SU-DHL-6 (cell line): Measurements from ENCODE around the gene ESAM.

Experiments used
- CTCF ChIP-seq: fragments of 200-600 bp; sonication (generic); IDR thresholded peaks from one replicate; pipeline ENCODE4 v1.5.1; 2017; ENCODE audit warnings: antibody characterized with exemption, mild to moderate bottlenecking, low read length, moderate library complexity; ENCODE audit not compliant: insufficient read depth, poor library complexity, severe bottlenecking
- EZH2phosphoT487 ChIP-seq: fragments of 200-600 bp; sonication (generic), shearing (Covaris generic); conservative IDR thresholded peaks from 2 replicates; pipeline ENCODE4 v1.6.1; 2018; ENCODE audit warnings: mild to moderate bottlenecking, antibody characterized with exemption, low read length, moderate library complexity, mixed read lengths

GRCh38 chr11:124768914-124769313 lies 6.8 kb upstream of the ESAM start:
- TF ChIP-seq CTCF: no peak
- no peak for TF ChIP-seq EZH2phosphoT487
